Activated effector memory CD4-positive, alpha-beta T cell treated with Interleukin-2 at 50 U/mL for 16 hours (primary cell): ENCODE measurements around the gene UXT.

Experiments
- DNase-seq: peaks from one replicate; pipeline ENCODE4 v3.0.0-alpha.2; 2020

The UXT gene

GRCh38 chrX:47649271-47649670, 9.7 kb downstream of the UXT start:
- no peak for DNase-seq

- DNase-seq, result no peak
These were observed 10.6 kb downstream of the UXT start for GRCh38 chrX:47648376-47648775.

- DNase-seq, result no peak
These were observed 12.3 kb downstream of the UXT start for GRCh38 chrX:47646636-47647035.

- no peak for DNase-seq
These were observed 13.4 kb downstream of the UXT start for GRCh38 chrX:47645530-47645929.

GRCh38 chrX:47644557-47645091, 14.4 kb downstream of the UXT start:
- no peak for DNase-seq

- no peak for DNase-seq
These were observed 15.1 kb downstream of the UXT start for GRCh38 chrX:47643926-47644325.

GRCh38 chrX:47638816-47639215, 20.2 kb downstream of the UXT start:
- DNase-seq, result no peak

GRCh38 chrX:47637546-47638195, 21.3 kb downstream of the UXT start:
- no peak for DNase-seq

GRCh38 chrX:47634871-47635575, 24.0 kb downstream of the UXT start:
- DNase-seq, result no peak

GRCh38 chrX:47633689-47634590, 25.0 kb downstream of the UXT start:
- no peak for DNase-seq

- DNase-seq, result no peak
These were observed 26.3 kb downstream of the UXT start for GRCh38 chrX:47632666-47633065.

GRCh38 chrX:47631676-47632075, 27.3 kb downstream of the UXT start:
- DNase-seq, result no peak

- DNase-seq, result no peak
These were observed 29.4 kb downstream of the UXT start, which contains the start of gene CFP for GRCh38 chrX:47629419-47630200. CFP (minus strand) TSS chrX:47629930; CDS start chrX:47629844, 86 bp downstream.

- DNase-seq, result no peak
These were observed 30.0 kb downstream of the UXT start for GRCh38 chrX:47628982-47629381.

GRCh38 chrX:47625365-47625764, 33.6 kb downstream of the UXT start:
- DNase-seq, result no peak

GRCh38 chrX:47623540-47624027, 35.4 kb downstream of the UXT start:
- DNase-seq, result peak; percentile 17

GRCh38 chrX:47621851-47622250, 37.1 kb downstream of the UXT start:
- DNase-seq, result no peak

- DNase-seq, result no peak
These were observed 38.7 kb downstream of the UXT start for GRCh38 chrX:47620303-47620685.

- peak; percentile 70 for DNase-seq
These were observed 39.3 kb downstream of the UXT start, which contains the start of gene SYN1 for GRCh38 chrX:47619486-47620302. SYN1 (minus strand) TSS chrX:47619857; CDS start chrX:47619728, 129 bp downstream.

- DNase-seq, result no peak
These were observed 40.0 kb downstream of the UXT start for GRCh38 chrX:47618923-47619485.

- DNase-seq, result no peak
These were observed 44.4 kb downstream of the UXT start for GRCh38 chrX:47614618-47615017.
